PFSK-1 (cell line): ENCODE data around the gene LBH.

ENCODE experiments used
- FOXP2 ChIP-seq: optimal IDR thresholded peaks from 2 replicates; pipeline ENCODE3; 2011; ENCODE audit warnings: borderline replicate concordance, control low read depth, inconsistent platforms; ENCODE audit not compliant: insufficient read depth; ENCODE audit errors: extremely low read length, extremely low read depth
- POLR2AphosphoS5 ChIP-seq: IDR thresholded peaks from 2 replicates; pipeline ENCODE4 v1.6.1; 2012; ENCODE audit warnings: low read depth, mild to moderate bottlenecking, control low read depth, low read length, moderate library complexity
- SIN3A ChIP-seq: IDR thresholded peaks from 2 replicates; pipeline ENCODE4 v1.6.1; 2012; ENCODE audit warnings: mild to moderate bottlenecking, low read length, moderate library complexity, borderline replicate concordance; ENCODE audit not compliant: insufficient read depth
- TAF1 ChIP-seq: IDR thresholded peaks from 2 replicates; pipeline ENCODE4 v1.6.1; 2012; ENCODE audit warnings: low read length, control low read depth, borderline replicate concordance; ENCODE audit not compliant: insufficient read depth
- TF ChIP-seq, protein P1 (sequence below), 2 experiments: IDR thresholded peaks; 2 replicates each; pipeline versions ENCODE4 v1.6.1 to v1.8.0; 2011 to 2012; ENCODE audit warnings: low read depth in 2 of 2, low read length in 2 of 2, control low read depth in 1 of 2, inconsistent platforms in 1 of 2, mild to moderate bottlenecking in 1 of 2, moderate library complexity in 1 of 2; ENCODE audit not compliant: insufficient read depth in 1 of 2

Gene LBH

DNA sequence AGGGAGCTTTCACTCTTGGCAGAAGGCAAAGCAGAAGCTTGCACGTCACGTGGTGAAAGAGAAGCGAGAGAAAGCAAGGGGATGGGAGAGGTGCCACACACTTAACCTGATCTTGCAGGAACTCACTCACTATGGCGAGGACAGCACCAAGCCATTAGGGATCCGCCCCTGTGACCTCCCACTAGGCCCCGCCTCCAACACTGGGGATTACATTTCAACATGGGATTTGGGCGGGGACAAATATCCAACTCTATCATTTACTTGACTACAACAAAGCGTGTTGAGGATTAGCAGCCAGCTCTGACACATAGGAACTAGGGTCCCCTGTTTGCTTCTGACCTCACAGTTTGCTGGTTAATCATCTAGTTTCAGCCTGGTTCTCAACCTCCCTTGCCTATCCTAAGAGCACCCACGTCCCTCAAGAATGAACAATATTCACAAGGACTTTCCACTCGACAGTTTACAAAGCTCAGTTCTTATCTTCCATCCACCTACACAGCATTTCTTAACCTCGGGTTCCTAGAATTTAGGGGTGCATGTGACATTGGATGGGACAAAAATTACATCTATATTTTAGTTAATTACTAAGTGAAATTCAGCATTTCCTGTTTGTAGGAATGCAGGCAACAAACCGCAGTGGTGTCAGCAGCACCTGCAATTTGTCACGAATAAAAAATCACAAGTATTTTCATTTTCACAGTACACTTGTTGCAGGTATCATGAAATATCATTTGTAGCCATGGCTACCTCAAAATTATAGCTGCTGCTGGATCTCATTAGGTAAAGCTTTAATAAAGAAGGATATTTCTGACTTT is 36.0 kb downstream of the LBH start:
- TF ChIP-seq TAF1 (no peak), FOXP2 (no peak), POLR2AphosphoS5 (no peak), SIN3A (no peak)
- TF ChIP-seq, protein P1, sequence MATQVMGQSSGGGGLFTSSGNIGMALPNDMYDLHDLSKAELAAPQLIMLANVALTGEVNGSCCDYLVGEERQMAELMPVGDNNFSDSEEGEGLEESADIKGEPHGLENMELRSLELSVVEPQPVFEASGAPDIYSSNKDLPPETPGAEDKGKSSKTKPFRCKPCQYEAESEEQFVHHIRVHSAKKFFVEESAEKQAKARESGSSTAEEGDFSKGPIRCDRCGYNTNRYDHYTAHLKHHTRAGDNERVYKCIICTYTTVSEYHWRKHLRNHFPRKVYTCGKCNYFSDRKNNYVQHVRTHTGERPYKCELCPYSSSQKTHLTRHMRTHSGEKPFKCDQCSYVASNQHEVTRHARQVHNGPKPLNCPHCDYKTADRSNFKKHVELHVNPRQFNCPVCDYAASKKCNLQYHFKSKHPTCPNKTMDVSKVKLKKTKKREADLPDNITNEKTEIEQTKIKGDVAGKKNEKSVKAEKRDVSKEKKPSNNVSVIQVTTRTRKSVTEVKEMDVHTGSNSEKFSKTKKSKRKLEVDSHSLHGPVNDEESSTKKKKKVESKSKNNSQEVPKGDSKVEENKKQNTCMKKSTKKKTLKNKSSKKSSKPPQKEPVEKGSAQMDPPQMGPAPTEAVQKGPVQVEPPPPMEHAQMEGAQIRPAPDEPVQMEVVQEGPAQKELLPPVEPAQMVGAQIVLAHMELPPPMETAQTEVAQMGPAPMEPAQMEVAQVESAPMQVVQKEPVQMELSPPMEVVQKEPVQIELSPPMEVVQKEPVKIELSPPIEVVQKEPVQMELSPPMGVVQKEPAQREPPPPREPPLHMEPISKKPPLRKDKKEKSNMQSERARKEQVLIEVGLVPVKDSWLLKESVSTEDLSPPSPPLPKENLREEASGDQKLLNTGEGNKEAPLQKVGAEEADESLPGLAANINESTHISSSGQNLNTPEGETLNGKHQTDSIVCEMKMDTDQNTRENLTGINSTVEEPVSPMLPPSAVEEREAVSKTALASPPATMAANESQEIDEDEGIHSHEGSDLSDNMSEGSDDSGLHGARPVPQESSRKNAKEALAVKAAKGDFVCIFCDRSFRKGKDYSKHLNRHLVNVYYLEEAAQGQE (IDR thresholded peaks at IDR 0.05; ENCODE audit: insufficient read depth in 1 of 2, low read depth in 2 of 2, low read length in 2 of 2) = no peak

DNA sequence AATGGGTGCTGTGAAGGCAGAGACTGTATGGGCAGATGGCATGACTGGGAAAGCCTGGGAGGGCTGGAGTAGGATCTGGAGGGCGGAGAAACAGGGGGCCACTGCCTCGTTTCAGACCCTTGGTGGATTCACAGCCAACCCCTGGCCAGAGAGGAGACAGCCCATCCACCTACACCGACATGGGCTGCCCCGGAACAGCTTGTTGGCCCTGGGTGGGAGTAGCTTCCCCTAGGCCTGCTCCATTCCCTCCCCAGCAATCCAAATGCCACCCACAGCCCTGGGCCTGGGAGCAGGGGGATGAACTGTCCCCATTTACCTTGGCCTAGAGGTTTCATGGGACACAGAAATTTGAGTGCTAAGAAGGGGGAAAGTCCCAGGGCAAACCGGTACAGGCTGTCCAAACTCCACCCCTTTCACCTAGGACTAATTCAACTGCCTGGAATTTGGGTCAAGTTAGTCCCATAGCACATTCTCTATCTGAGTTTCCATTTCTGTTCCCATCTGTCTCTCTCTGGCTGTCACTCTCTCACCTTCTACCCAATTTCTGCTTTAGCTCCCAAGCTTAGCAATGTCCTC is 37.0 kb downstream of the LBH start:
- TF ChIP-seq, protein P1 (IDR thresholded peaks at IDR 0.05; ENCODE audit: insufficient read depth in 1 of 2, low read depth in 2 of 2, low read length in 2 of 2) = no peak
- TF ChIP-seq POLR2AphosphoS5 (no peak), TAF1 (no peak), FOXP2 (no peak), SIN3A (no peak)

DNA sequence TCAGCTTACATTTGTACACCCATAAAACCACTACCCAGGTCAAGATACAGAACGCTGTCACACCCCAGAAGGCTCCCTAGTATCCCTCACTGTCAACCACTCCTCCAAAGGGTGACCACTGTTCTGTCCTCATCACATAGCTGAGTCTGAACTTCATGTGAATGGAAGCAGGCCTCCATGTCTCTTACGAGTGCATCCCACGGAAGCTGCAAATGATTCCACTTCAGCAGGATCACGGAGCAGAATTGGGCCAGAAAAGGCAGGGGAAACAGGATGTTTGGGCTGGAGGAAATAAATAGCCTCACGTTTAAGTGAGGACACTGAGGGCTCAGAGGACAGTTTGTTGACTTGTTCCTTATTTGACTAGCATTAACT is 38.4 kb downstream of the LBH start:
- TF ChIP-seq, protein P1 (IDR thresholded peaks at IDR 0.05; ENCODE audit: insufficient read depth in 1 of 2, low read depth in 2 of 2, low read length in 2 of 2) = no peak

DNA sequence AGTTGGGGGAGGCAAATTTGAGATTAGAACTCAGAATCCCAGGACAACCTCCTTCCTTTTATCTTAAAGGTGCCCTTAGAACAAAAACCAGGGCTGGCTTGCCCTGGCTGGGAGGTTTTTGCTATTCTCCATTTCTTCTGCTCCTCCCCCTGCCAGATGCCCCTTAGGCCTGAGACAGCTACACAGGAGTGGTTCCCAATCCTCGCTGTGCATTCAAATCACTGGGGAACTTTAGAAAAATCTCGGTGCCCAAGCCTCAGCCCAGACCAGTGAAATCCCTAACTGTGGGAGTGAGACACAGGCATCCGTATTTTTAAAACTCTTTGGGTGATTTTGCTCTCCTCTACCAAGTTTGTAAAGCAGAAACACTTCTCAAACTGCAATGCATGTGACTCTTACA is 38.8 kb downstream of the LBH start:
- TF ChIP-seq TAF1 (no peak), SIN3A (no peak), FOXP2 (no peak), POLR2AphosphoS5 (no peak)
- TF ChIP-seq, protein P1 (IDR thresholded peaks at IDR 0.05; ENCODE audit: insufficient read depth in 1 of 2, low read depth in 2 of 2, low read length in 2 of 2) = no peak

DNA sequence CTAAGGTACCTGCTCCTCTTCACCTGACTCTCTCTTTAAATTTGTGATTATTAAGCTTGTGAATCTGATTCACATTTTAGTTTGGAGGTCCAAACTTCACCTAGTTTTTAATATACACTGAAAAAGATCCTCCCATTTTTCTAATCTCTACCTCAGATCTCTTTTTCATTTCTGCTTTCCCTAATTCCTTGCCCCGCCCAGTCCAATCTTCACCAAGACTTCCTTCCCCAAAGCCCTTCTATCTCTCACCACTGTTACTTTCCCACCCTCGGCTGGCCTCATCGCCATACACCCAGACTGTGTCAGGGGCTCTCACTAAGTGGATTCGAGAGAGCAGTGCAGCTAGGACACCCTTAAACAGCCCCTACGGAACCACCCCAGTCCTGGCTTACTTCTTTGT is 40.0 kb downstream of the LBH start:
- TF ChIP-seq POLR2AphosphoS5 = no peak
- TF ChIP-seq, protein P1 (IDR thresholded peaks at IDR 0.05; ENCODE audit: insufficient read depth in 1 of 2, low read depth in 2 of 2, low read length in 2 of 2) = no peak
- TF ChIP-seq SIN3A = no peak
- no peak for TF ChIP-seq FOXP2
- TF ChIP-seq TAF1 = no peak
